GM20000 (cell line): ENCODE measurements around the gene SPIN1.

ENCODE experiments used
- DNase-seq: peaks from one replicate; pipeline ENCODE4 v3.0.0; 2012; ENCODE audit warnings: low spot score
- TF ChIP-seq, protein P1 (sequence below): IDR thresholded peaks from 2 replicates; pipeline ENCODE4 v1.5.1; 2012; ENCODE audit warnings: mild to moderate bottlenecking, control low read depth; ENCODE audit errors: extremely low read depth, missing control alignments

Gene SPIN1

GRCh38 chr9:88521308-88521707 is 133.1 kb downstream of the SPIN1 start:
- DNase-seq, result no peak
- TF ChIP-seq, protein P1, sequence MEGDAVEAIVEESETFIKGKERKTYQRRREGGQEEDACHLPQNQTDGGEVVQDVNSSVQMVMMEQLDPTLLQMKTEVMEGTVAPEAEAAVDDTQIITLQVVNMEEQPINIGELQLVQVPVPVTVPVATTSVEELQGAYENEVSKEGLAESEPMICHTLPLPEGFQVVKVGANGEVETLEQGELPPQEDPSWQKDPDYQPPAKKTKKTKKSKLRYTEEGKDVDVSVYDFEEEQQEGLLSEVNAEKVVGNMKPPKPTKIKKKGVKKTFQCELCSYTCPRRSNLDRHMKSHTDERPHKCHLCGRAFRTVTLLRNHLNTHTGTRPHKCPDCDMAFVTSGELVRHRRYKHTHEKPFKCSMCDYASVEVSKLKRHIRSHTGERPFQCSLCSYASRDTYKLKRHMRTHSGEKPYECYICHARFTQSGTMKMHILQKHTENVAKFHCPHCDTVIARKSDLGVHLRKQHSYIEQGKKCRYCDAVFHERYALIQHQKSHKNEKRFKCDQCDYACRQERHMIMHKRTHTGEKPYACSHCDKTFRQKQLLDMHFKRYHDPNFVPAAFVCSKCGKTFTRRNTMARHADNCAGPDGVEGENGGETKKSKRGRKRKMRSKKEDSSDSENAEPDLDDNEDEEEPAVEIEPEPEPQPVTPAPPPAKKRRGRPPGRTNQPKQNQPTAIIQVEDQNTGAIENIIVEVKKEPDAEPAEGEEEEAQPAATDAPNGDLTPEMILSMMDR, result no peak

DNA sequence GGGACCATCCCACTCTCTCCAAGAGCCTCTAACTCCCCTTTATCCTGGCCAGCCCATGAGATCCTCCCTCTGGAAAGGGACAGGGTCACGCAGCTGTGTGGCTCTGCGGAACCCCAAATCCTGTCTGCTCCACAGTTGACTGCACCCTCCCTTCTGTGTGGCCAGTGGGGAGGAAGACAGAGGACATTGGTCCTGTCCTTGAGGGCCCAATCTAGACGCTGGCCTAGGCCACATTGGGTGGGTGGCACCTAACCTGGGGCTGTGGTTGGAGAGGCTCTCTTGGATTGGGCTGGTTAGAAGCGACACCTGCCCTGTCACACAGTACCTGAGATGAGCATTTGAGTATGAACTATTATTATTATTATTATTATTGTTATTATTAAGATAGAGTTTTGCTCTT is 134.1 kb downstream of the SPIN1 start:
- TF ChIP-seq, protein P1, result no peak
- no peak for DNase-seq

- TF ChIP-seq, protein P1, result no peak
- no peak for DNase-seq
Measured at GRCh38 chr9:88523056-88523455, 134.8 kb downstream of the SPIN1 start.

- TF ChIP-seq, protein P1, result no peak
- DNase-seq, result no peak
Measured at GRCh38 chr9:88524911-88525310, 136.7 kb downstream of the SPIN1 start.

DNA sequence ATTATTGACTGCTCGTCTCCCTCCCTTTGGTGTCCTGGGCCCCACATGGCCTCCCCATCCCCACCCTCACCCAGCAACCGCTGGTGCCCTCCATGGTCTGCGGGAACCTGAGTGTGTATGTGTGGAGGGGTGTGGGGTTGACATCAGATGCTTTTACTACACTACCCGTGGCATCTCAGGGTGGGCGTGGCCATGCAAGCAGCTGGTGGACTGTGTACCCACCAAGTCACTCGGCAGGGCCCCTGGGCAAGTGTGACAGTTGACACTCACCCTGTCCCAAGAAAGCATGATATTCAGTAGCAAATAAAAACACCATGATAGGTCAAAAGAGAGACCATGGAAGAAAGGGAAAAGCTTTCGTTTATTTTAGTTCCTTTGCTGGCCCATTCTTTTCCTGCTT is 139.4 kb downstream of the SPIN1 start:
- TF ChIP-seq, protein P1, result no peak
- no peak for DNase-seq
